Transverse colon (tissue), 3 donors: ENCODE measurements around the gene RGCC.

ENCODE experiments used
- POLR2A ChIP-seq: fragments of 450-650 bp; IDR thresholded peaks from one replicate; pipeline ENCODE4 v1.6.1; 2016; ENCODE audit warnings: antibody characterized with exemption, mild to moderate bottlenecking, moderate library complexity
- TF ChIP-seq, protein P1 (sequence below), 5 experiments: fragments of 200-600 bp in 3 of 5; fragments of 450-650 bp in 2 of 5; sonication (generic) in 3 of 5; IDR thresholded peaks; 1 replicate in 2 of 5; 2 replicates in 3 of 5; pipeline ENCODE4 v1.5.1; 2016 to 2017; ENCODE audit warnings: antibody characterized with exemption in 5 of 5, inconsistent platforms in 3 of 5, mild to moderate bottlenecking in 2 of 5, moderate library complexity in 1 of 5

DNA sequence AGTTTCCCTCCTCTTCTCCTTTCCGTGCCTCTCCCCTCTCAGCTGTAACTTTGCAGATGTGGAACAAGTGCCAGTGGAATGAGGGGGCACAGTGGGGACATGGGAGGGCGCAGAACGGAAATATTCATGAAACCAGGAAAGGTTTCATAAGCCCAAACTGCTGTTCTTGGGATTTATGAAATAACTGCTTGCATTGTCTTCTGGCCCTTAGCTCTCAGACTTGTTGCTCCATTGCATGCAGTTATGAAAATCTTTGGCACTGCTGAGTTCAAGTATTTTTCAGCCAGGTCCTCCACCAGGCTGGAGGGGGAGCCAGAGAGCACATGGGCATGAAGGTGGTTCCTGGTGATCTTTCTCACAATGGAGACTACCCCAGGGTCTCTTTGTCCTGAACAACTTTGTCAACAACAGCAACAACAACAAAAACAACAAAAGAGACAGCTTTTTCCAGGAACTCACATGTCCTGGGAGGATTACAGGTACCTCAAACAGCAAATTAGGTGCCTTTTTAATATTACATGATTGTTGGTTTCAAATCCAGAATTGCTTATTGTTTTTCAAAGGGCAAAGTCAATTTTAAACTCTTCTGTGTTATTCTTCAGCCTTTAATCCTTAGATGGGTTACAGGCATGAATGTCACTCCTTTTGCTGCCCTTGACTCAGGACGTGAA is 1.5 kb downstream of the RGCC start:
- TF ChIP-seq, protein P1, sequence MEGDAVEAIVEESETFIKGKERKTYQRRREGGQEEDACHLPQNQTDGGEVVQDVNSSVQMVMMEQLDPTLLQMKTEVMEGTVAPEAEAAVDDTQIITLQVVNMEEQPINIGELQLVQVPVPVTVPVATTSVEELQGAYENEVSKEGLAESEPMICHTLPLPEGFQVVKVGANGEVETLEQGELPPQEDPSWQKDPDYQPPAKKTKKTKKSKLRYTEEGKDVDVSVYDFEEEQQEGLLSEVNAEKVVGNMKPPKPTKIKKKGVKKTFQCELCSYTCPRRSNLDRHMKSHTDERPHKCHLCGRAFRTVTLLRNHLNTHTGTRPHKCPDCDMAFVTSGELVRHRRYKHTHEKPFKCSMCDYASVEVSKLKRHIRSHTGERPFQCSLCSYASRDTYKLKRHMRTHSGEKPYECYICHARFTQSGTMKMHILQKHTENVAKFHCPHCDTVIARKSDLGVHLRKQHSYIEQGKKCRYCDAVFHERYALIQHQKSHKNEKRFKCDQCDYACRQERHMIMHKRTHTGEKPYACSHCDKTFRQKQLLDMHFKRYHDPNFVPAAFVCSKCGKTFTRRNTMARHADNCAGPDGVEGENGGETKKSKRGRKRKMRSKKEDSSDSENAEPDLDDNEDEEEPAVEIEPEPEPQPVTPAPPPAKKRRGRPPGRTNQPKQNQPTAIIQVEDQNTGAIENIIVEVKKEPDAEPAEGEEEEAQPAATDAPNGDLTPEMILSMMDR (IDR thresholded peaks at IDR 0.05) = peak; percentile 44 to 59 (median 55)
- TF ChIP-seq POLR2A = no peak
